GM03348 (cell line): ENCODE data around the gene DDR2.
A peak's percentile ranks its signal among the peaks of the same experiment; 100 is the strongest.
"Not testable (repeated sequence)": the region's sequence is repeated elsewhere in the genome, so short reads cannot be mapped to it uniquely, and the experiment has no call there.

Experiments
- DNase-seq: peaks from one replicate; pipeline ENCODE4 v3.0.0; 2012; ENCODE audit warnings: low spot score

DDR2 gene

DNA sequence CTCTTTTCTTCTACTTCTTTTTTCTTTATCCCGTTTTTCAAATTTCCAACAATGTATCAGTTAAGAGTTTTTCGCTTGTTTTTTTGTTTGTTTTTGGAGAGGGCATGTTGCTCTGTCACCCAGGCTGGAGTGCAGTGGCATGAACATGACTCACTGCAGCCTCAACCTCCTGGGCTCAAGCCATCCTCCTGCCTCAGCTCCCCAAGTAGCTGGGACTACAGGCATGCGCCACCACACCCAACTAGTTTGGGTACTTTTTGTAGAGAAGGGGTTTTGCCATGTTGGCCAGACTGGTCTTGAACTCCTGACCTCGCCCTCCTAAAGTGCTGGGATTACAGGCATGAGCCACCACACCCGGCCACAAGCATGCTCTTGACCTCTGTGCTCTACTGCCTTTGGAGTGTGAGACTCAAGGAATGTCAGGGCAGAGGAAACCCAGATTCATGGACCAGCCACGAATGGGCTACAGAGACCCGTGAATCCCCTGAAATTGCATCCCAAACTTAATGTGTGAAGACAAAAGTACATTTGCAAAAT, 93.1 kb downstream of the DDR2 start:
- DNase-seq, result no peak

DNA sequence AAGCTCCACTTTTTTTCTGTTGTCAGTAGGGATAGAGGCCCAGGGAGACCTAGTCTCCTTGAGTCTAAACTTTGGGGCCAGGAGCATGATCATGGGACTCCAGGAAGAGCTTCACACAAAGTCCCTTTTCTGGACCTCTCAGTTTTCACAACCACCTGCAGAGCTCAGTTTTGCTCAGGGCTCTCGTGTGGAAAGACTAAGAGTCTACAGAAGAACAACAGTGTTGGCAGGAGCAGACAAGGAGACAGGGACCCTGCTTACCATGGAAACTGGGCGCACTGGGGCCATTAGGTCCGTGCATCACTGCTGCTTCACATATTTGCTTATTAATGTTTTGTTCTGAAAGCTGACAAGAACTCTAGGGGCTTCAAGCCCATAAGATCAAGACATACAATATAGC, 94.3 kb downstream of the DDR2 start:
- no peak for DNase-seq

DNA sequence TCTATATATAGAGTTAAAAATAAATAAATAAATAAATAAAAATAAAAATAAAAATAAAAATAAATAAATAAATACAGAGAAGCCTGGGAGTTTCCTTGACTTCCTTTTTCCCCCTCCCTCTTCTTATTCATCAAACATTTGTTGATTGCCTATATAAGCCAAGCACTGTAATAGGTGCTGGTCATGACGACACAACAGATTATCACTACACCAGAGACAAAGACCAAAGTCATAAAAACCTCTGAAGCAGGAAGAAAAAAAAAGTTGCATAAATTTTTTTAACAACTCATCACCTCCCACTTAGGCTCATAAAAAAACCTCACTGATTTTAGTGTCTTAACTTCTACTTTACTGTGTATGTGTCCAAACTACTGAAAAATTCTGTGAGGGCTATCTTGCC, 95.2 kb downstream of the DDR2 start:
- DNase-seq, result not testable (repeated sequence)

DNA sequence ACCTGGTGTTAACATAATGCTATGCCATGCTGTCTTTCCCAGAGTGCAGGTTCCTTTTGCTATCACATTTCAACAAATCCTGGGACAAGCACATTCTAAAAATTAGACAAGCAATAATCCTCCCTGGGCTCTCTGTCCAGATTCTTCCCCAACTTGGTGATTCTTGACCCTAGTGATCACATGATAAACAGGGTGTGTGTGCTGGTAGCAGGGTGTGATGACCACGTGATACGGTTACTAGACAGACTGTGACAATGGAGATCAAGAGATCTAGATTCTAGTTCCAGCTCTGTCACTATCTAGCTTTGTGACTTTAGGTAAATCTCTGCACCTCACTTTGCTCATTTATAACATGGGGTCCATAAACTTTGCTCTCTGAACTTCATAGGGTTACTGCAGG, 96.3 kb downstream of the DDR2 start:
- no peak for DNase-seq

DNA sequence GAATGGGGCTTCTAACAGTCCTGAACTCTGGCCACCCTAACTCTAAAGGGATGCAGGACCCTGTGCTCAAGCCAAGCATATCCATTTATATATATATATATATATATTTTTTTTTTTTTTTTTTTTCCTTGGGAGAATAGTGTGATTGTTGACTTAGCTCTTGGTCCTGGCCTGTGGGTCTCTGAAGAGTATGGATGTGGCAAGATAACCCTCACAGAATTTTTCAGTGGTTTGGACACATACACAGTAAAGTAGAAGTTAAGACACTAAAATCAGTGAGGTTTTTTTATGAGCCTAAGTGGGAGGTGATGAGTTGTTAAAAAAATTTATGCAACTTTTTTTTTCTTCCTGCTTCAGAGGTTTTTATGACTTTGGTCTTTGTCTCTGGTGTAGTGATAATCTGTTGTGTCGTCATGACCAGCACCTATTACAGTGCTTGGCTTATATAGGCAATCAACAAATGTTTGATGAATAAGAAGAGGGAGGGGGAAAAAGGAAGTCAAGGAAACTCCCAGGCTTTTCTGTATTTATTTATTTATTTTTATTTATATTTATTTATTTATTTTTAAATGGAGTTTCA, 97.0 kb downstream of the DDR2 start:
- DNase-seq, result not testable (repeated sequence)

DNA sequence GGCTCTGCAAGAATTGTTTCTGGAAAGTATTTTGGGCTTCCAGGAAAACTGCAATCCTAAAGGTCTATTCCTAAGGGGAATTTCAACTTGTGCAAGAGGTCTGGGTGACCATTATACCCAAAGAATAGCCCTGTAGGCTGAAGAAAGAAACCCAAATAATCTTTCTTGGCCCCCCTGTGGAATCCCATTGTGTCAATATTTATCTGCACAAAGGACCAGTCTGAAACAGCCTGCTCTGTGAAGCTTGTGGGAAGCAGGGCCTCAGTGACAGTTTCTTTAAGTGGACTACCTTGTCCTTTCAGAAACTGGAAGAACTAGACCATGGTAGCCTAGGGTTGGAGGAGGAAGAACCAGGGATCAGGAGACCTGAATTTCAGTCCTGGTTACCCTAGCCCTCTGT, 99.8 kb downstream of the DDR2 start:
- no peak for DNase-seq

DNA sequence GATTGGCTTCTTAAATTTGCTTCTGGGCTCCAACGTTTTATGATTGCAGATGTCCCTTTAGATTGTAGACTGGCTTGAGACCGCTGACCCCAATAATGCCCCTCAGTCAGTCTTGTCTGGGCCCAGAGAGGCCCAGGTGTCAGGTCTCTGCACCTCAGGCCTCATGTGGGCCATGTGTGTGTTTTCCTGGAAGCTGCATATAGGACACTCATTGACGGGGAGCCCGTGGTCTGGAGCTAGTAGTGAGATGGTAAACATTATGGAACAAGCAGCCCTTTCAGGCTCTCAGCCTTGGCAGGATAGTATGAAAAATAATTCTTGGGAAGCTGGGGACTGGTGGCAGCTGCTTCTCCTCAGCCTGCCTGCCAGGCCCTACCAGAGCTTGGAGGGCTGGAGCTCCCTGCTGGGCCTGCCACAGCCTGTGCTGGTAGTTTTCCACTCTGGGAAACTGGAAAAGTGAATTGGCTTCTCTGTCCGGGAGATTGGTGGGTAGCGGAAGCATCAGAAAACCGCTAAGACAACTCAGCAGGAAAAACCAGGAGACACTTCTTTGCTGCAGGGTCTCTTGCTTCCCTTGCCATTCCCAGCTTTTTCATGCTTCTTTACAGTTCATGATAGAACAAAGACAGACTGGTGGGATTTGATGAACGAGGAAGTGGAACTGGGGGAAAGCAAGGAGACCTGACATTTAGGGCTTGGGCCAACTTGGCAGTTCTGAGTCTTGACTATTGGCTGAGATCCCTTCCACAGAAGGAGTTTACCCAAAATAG, 100.5 kb downstream of the DDR2 start:
- no peak for DNase-seq

DNA sequence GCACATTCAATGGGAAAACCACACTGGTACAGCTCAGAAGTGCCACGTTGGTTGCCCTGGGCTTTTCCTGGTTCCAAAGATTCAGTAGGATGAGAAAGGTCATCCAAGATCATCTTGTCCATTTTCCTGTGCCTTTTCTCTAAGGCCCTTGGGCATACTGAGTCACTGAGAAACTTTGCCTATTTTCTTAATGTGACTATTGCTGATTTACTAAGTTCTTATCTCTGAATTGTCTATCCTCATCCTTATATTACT, 101.0 kb downstream of the DDR2 start:
- DNase-seq, result no peak

DNA sequence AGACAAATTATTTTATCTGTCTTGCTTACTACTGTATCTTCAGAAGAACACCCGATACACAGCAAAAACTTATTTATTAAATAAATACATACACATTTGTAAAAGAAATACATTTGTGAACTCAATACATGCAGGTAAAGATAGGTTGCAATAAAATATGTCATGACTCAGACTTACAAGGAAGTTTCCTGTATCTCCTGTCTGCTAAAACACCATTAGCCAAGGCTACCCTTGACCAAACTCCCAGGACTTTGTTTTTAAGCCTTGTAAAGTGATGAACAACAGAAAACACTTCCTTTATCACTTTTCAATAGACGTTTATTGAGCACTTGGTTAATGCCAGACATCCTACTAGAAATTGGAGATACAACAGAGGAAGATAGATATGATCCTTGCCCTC, 101.8 kb downstream of the DDR2 start:
- DNase-seq, result no peak

DNA sequence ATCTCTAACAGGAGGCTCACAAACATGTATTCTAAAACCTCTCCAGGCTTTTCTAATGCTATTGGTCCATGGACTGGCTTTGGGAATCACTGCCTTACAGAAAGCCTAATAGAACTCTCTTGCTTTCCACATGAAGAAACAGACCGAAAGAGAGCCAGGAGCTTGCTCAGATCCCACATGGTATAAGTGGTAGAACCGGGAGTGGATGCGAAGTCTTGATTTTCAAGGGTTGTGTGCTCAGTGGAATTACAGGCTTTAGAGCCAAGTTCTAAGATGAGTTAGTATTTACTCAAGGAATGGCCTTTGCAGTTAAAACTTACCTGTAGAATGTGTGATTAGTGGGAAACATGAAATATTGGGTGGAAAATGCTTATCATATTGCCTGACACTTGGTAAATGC, 103.9 kb downstream of the DDR2 start:
- no peak for DNase-seq

DNA sequence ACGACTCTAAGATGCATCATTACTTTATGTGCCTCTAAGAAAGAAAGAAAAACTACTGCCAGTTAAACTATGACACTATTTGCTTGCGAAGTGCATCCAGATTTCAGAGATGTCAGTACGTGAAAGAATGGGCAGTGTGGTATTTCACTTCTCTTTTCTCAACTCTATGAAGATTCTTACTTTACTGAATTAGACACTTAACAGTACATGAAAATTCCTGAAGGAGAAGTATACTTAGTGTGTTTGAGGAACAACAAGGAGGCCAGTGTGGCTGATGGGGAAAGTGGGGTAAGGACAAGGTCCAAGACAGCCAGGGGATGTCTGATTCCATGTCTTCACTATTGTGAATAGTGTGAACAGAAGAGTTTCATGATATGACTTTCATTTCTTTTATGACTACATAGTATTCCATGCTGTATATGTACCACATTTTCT, 104.4 kb downstream of the DDR2 start:
- DNase-seq, result no peak

DNA sequence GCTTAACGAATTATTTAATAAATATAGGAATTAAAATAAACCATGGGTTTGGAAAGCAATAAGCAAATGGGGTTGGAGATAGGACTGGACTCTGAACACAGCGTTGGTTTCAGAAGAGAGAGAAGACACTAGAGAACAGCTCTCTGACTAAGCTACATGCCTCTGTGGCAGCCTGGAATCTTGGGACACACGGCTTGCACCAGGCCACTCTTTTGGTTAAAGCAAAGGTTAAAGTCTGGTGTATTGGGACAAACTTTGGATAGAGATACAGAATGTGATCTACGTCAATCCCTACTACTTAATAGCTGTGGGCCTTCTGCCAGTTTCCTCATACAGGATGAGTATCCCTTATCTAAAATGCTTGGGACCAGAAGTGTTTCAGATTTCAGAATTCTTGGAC, 108.5 kb downstream of the DDR2 start:
- no peak for DNase-seq

DNA sequence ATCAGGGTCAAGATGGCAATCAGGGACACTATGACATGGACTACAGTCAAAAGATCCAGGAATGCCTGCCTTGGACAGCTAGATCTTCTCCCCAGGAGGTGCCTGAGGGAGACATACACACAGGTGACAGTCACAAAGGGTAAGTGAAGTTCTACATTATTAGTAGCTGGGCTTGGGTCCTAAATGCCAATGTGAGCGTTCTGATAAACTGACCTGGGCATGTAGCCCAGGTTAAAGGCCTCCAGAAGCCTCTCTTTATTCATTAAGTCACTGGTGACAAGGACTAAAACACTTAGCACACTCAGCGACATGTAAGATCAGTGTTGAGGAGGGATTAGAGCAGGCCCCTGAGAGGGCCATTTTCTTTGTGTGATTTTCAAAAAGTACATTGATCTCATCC, 109.3 kb downstream of the DDR2 start:
- no peak for DNase-seq

DNA sequence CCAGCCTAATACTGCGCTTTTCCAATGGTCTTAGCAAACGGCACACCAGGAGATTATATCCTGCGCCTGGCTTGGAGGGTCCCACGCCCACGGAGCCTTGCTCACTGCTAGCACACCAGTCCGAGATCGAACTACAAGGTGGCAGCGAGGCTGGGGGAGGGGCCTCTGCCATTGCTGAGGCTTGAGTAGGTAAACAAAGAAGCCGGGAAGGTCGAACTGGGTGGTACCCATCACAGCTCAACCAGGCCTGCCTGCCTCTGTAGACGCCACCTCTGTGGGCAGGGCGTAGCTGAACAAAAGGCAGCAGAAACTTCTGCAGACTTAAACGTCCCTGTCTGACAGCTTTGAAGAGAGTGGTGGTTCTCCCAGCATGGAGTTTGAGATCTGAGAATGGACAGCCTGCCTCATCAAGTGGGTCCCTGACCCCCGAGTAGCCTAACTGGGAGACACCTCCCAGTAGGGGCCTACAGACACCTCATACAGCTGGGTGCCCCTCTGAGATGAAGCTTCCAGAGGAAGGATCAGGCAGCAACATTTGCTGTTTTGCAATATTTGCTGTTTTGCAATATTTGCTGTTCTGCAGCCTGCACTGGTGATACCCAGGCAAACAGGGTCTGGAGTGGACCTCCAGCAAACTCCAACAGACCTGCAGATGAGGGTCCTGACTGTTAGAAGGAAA, 114.1 kb downstream of the DDR2 start:
- DNase-seq, result not testable (repeated sequence)

DNA sequence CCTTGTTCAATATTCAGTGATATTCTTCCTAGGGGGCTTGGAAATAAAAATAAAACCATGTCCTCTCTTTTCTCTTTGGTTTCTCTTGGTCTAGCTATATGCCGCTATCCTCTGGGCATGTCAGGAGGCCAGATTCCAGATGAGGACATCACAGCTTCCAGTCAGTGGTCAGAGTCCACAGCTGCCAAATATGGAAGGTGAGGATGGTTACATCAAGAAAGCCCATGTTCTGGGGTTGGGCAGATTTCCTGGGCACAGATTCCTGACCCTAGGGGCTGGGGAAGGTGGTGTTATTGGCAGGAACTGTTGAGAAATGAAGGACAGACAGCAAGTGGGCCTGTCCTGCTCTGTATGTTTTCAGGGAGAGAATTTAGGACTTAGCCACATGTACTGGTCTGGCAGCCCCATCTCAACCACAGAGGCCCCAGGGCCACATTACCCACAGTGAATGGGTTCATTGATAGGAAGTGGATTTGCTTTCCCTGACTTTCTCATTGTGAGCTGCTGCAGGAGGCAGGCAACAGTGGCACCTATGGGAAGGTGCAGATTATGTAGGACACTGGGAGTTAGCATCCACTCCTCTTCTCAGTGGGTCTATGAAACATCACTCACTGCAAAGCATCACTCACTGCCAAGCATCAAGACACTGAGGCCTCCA, 120.9 kb downstream of the DDR2 start:
- DNase-seq, result no peak

DNA sequence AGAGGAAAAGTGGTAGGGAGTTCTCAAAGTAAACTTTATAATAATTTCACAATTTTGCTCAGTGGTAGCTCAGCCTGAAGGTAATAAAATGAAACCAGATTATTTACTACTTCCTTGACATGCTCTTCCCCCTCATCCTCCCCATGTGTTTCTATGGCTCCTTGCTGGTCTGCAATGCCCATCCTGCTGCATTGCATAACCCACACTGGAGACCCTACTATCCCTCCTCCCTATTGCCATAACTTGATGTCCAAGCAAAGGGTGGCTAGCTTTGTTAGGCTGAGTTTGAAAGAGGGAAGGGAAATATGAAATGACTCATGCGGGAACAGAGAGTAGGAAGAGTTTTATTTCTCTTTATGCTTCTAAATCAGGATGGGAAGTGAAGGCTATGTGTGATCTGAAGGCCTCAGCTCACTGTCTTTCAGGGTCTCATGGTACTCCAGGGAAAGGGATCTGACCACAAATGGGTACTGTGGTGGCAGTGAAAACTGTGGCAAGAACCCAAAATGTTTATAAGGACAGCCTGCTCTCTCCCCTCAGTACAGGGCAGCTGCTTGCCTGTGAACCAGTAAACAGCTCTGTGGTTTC, 121.8 kb downstream of the DDR2 start:
- peak; percentile 5 for DNase-seq

DNA sequence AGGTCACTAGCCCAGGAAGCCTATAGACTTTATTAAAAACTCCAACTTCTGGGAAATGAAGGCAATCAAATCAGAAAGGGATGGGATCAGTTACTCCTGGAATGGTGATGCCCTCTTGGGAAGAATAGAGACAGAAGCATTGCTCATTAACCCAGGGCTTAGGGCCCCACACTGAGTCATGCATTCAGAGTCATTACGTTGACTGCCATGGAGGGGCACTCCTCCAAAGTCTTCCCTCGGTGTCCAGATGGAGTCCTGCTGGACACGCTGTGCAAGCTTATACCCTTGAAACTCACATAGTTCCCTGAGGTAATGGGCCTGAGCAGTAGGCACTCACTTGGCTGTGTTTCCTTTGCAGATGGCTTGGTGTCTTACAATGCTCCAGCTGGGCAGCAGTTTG, 123.0 kb downstream of the DDR2 start:
- DNase-seq, result no peak

DNA sequence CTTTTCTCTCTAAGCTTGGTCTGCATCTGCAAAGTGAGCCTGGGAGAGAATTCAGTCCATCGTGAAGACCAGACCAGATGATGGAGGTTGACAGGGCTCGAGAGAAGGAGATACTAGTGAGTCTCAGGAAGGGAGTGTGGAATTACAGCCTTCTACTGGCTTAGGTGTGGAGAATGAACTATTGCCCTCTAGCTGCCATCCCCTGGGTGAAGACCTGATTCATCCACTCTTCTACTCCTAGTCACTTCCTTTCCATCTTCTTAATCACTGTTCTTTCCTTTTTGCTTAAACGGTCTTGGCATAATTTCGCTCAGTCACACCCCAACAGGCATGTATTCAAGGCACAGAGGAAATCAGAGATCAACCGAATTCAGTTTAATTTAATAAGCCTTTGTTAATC, 124.3 kb downstream of the DDR2 start:
- DNase-seq, result peak; percentile 28

DNA sequence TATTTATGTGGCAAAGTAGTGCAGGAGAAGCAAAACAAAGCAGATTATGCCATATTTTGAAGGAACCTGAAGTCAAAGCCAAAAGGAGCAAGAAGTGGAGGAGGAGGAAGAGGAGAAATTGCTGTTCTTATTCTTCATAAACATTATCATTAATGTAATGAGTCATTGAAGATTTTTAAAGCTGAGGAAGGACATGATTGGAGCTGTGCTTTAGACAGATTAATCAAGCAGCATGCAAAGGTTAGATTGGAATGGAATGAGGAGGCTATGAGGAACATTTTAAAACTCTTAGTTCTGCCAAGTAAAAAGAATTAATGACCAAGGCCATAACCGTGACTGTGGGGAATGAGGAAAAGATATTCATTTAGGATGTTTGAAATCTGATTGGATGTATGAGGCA, 125.2 kb downstream of the DDR2 start:
- DNase-seq, result no peak

DNA sequence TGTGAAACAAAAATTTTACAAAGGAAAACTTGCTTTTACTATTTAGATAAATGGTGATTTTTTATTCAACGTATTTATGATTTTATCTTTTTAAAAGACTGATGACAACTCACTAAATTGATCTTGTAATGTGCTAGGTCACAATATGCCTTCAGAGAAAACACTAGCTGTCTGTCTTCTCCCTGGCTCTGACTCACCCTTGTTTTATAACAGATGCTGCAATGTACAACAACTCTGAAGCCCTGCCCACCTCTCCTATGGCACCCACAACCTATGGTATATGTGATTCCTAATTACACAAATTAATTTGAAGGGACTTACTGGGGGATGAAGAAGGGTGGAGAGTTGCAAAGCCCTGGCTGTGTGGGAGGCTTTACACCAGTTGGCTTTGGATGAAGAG, 133.5 kb downstream of the DDR2 start:
- no peak for DNase-seq

DNA sequence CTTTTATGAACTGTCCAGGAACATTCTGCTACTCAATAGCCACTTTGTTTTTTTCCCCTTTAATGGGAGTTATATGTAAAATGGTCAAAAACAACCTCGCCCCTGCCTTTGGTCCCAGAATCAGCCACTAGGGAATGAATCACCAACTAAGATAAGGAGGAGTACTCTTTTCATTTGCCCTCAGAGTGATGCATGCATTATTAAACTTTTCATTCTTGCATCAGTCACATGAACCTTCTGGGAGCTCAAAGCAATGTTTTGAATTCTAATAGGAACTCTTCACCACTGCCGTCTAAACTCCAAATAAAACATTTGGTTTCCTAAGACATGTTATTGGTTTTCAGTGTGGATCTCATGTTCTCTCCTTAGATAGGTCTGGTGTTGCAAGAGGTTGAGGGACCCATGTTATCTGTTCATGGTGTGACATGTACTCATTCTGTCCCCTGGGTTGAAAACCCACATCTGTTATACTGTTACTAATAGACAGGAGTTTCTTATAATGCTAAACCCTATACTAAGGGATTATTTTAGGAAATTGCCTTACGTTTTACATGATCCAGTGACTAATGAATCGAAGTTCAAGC, 140.4 kb downstream of the DDR2 start:
- DNase-seq, result peak; percentile 56

DNA sequence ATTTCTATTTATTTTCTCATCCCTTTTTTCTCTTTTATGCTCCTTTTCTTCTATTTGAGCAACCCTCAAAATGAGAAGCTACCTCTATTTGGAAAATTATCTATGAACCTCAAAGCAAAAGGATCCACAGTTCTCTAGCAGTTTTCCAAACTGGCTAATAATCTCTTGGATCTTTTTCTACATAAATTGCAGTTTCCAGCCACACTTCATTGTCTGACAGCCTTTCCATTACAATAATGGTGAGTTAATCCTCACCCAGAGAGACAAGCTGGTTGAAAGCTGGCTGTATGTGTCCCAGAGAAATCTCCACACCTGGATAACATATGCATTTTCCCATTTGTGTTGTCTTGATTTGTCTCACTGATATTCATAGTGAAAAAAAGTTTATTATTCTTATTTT, 141.7 kb downstream of the DDR2 start:
- DNase-seq, result no peak
